Kidney (tissue), 14 donors: Measurements from ENCODE around the gene KLC3. TPM values are rescaled to one million over a fixed set of nuclear protein-coding genes. Genes with fewer than 3 reads are reported as not detected.

Source experiments
- DNase-seq, 5 donors: peaks; one replicate each; pipeline ENCODE4 v3.0.0-alpha.2; 2013 to 2020
- FAIRE-seq: peaks from 2 replicates; lab custom pipeline; 2012; peaks lifted over from hg19 to GRCh38; lab: Jason Lieb, UNC
- H3K27ac ChIP-seq, 2 donors: one replicate each; pipeline ENCODE4 v1.7.0; 2013; ENCODE audit warnings: low read depth in 2 of 2, low read length in 2 of 2, inconsistent platforms in 1 of 2
- H3K27me3 ChIP-seq: one replicate; pipeline ENCODE4 v1.7.1; 2013; ENCODE audit warnings: low read length, inconsistent platforms; ENCODE audit not compliant: control insufficient read depth, insufficient read depth
- H3K36me3 ChIP-seq, 3 donors: one replicate each; pipeline versions ENCODE4 v1.7.0 to v1.7.1; 2013; ENCODE audit warnings: low read length in 3 of 3, control low read depth in 1 of 3, inconsistent platforms in 1 of 3; ENCODE audit not compliant: insufficient read depth in 3 of 3, control insufficient read depth in 2 of 3
- H3K4me1 ChIP-seq, 3 donors: one replicate each; pipeline versions ENCODE4 v1.7.0 to v1.7.1; 2013; ENCODE audit warnings: low read length in 3 of 3, inconsistent platforms in 1 of 3, low read depth in 1 of 3; ENCODE audit not compliant: control insufficient read depth in 2 of 3, insufficient read depth in 2 of 3
- H3K4me3 ChIP-seq, 3 donors: one replicate each; pipeline versions ENCODE4 v1.7.0 to v1.8.1; 2013; ENCODE audit warnings: low read length in 3 of 3, control low read depth in 1 of 3, inconsistent platforms in 1 of 3
- H3K9ac ChIP-seq, 3 donors: one replicate each; pipeline versions ENCODE4 v1.7.0 to v1.7.1; 2013; ENCODE audit warnings: low read length in 3 of 3, control low read depth in 1 of 3, inconsistent platforms in 1 of 3
- H3K9me3 ChIP-seq, 3 donors: one replicate each; pipeline versions ENCODE4 v1.7.0 to v1.7.1; 2013; ENCODE audit warnings: low read length in 3 of 3, control low read depth in 1 of 3, inconsistent platforms in 1 of 3; ENCODE audit not compliant: control insufficient read depth in 2 of 3, insufficient read depth in 1 of 3
- intact Hi-C: fragments of 100-400 bp; cut with DNase I; formaldehyde crosslinking; loops from one replicate; pipeline ENCODE4 v1.11.1; 2022
- polyA plus RNA-seq: library from polyadenylated mRNA; stranded (reverse); fragments of 350-450 nt; fragmentation: Illumina TruSeq; extraction: RNeasy Lipid Tissue Mini Kit (QIAGEN cat#74804); gene quantifications from one replicate; pipeline ENCODE4 v1.2.3, GENCODE V29; 2014; ENCODE audit warnings: low read depth, low replicate concordance; ENCODE audit not compliant: insufficient read depth
- total RNA-seq: library from RNA; stranded (reverse); fragmentation: NEBNext Ultra II Directional; extraction: Animal tissue kit (Norgen Biotek cat#: 25700); gene quantifications from one replicate; pipeline ENCODE4 v1.2.1, GENCODE V29; 2021
- TF ChIP-seq, protein P1 (sequence below): IDR thresholded peaks from 3 replicates; pipeline ENCODE4 v1.5.1; 2012; ENCODE audit warnings: mild to moderate bottlenecking, moderate library complexity, borderline replicate concordance; ENCODE audit not compliant: insufficient read depth; ENCODE audit errors: extremely low read depth
- donor health status: control.
- donor health status: control.
- donor health status: control.
- donor health status: control.
- donor health status: control.
- donor health status: DM: yes; HTN: yes; CAD: no.
- donor health status: Normal renal cell carcinoma (clear cell type).

Gene KLC3
- total and polyA plus RNA-seq, 2 donors from 2014 or later, result 3.3 to 4.5 TPM

- FAIRE-seq, result no peak
- intact Hi-C loops, result no loop called here
- no peak overlapping the region for H3K9ac ChIP-seq
Observed at GRCh38 chr19:45391871-45392665, 51.5 kb downstream of the KLC3 start.

DNA sequence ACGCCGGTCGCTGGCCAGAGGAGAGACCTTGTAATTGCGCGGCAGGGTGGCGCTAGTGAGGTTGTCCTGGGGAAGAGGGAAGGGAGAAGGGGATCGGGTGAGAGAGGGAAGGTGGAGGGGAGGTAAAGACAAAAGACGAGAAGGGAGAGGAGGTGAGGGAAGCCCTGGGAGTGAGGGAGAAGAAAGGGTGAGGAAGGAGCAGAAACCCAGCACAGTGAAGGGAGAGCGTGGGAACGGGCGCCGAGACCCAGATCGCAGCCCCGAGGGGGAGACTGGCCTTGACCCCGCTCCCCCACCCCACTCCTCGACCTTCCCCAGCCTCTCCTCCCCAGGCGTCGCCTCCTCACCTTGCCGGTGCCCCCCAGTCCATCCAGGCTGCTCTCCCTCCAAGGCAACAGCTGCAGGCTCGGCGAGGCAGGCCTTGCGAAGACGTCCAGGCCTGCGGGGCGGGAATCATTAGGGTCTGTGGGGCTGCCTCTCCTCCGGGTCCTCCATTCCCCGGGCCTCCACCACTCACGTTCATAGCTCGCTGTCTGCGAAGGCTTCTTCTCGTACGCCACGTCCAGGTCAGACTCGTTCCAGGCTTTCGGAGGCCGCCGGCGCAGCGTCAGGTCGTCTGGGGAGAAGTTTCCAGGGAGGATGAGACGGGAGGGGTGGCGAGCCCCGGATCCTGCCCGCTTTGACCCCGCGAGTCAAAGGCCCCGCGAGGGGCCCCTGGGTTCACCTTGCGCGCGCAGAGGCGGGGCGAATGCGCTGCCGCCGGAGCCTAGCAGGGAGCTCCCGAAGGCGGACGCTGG is 55.5 kb downstream of the KLC3 start:
- Histone ChIP-seq H3K27ac (no peak overlapping the region), H3K4me1 (peaks cover 0 to 2% (median 0%) of the 10 kb centered on the region in 3 donors), H3K36me3 (no peaks in the 10 kb centered on the region), H3K9me3 (no peaks in the 10 kb centered on the region), H3K27me3 (peaks cover 5% of the 10 kb centered on the region), H3K4me3 (no peak overlapping the region), H3K9ac (no peak overlapping the region)
- FAIRE-seq, result no peak
- DNase-seq, result peak in 1 of 5 donors; percentile 48
- TF ChIP-seq, protein P1, sequence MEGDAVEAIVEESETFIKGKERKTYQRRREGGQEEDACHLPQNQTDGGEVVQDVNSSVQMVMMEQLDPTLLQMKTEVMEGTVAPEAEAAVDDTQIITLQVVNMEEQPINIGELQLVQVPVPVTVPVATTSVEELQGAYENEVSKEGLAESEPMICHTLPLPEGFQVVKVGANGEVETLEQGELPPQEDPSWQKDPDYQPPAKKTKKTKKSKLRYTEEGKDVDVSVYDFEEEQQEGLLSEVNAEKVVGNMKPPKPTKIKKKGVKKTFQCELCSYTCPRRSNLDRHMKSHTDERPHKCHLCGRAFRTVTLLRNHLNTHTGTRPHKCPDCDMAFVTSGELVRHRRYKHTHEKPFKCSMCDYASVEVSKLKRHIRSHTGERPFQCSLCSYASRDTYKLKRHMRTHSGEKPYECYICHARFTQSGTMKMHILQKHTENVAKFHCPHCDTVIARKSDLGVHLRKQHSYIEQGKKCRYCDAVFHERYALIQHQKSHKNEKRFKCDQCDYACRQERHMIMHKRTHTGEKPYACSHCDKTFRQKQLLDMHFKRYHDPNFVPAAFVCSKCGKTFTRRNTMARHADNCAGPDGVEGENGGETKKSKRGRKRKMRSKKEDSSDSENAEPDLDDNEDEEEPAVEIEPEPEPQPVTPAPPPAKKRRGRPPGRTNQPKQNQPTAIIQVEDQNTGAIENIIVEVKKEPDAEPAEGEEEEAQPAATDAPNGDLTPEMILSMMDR, result no peak
- intact Hi-C loops, result no loop called here

More at GRCh38 chr19:45391871-45392665, 51.5 kb downstream of the KLC3 start:
- Histone ChIP-seq H3K27ac (no peak overlapping the region), H3K9me3 (no peaks in the 10 kb centered on the region), H3K4me1 (no peaks in the 10 kb centered on the region), H3K36me3 (no peaks in the 10 kb centered on the region), H3K4me3 (no peak overlapping the region), H3K27me3 (peaks cover 5% of the 10 kb centered on the region)
- DNase-seq, result no peak
- TF ChIP-seq, protein P1, result no peak

DNA sequence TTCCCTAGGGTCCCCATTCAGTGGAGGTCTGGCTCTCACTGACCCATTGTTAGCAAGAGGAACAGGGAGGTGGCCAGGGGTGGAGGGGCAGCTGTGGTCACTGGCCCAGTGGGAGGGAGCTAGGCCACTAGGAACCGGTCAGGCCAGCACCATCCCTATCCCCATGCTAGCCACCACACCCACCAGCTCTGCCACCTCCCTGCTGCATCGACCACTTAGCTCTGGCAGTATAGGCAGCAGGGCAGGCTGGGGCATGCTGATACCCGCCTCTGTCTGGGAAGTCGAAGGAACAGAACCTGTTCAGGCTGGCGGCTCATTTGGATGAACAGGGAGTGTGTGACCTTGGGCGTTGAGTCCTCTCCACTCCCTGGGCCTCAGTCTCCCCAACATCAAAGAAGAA is 59.6 kb downstream of the KLC3 start:
- peak in 1 of 5 donors; percentile 42 for DNase-seq
- FAIRE-seq, result no peak
- intact Hi-C loops, result no loop called here

More for the DNA sequence above, 59.6 kb downstream of the KLC3 start:
- TF ChIP-seq, protein P1, result no peak
- no peak overlapping the region for H3K27ac ChIP-seq
- no peaks in the 10 kb centered on the region for H3K9me3 ChIP-seq
- no peaks in the 10 kb centered on the region for H3K36me3 ChIP-seq
- H3K9ac ChIP-seq, result no peak overlapping the region
- peaks cover 0 to 9% (median 8%) of the 10 kb centered on the region in 3 donors for H3K4me1 ChIP-seq
- H3K27me3 ChIP-seq, result peaks cover 18% of the 10 kb centered on the region
- no peak overlapping the region for H3K4me3 ChIP-seq

Other genes starting within 250 kb of the KLC3 start
- gene PPP1R37, start 247.6 kb upstream of the KLC3 start, total RNA-seq, result 33.0 TPM
- gene PPP1R37, start 247.6 kb upstream of the KLC3 start, polyA plus RNA-seq, result 21.6 TPM
- gene NKPD1, start 179.8 kb upstream of the KLC3 start, total RNA-seq, result 0.09 TPM
- not detected for gene NKPD1, start 179.8 kb upstream of the KLC3 start, polyA plus RNA-seq
- 37.2 TPM for gene TRAPPC6A, start 162.5 kb upstream of the KLC3 start, total RNA-seq
- 123 TPM for gene TRAPPC6A, start 162.5 kb upstream of the KLC3 start, polyA plus RNA-seq
- gene BLOC1S3, start 162.0 kb upstream of the KLC3 start, total RNA-seq, result 13.2 TPM
- gene BLOC1S3, start 162.0 kb upstream of the KLC3 start, polyA plus RNA-seq, result 5.2 TPM
- 19.0 TPM for gene EXOC3L2, start 95.3 kb upstream of the KLC3 start, total RNA-seq
- gene EXOC3L2, start 95.3 kb upstream of the KLC3 start, polyA plus RNA-seq, result 15.4 TPM
- gene MARK4, start 89.5 kb upstream of the KLC3 start, total RNA-seq, result 29.7 TPM
- 13.6 TPM for gene MARK4, start 89.5 kb upstream of the KLC3 start, polyA plus RNA-seq
- not detected for gene CKM, start 17.9 kb upstream of the KLC3 start, total RNA-seq
- 1.3 TPM for gene CKM, start 17.9 kb upstream of the KLC3 start, polyA plus RNA-seq
- gene ERCC2, start 29.8 kb downstream of the KLC3 start, total RNA-seq, result 19.0 TPM
- gene ERCC2, start 29.8 kb downstream of the KLC3 start, polyA plus RNA-seq, result 16.7 TPM
- gene PPP1R13L, start 64.3 kb downstream of the KLC3 start, total RNA-seq, result 32.4 TPM
- gene PPP1R13L, start 64.3 kb downstream of the KLC3 start, polyA plus RNA-seq, result 21.4 TPM
- 3.9 TPM for gene POLR1G, start 65.9 kb downstream of the KLC3 start, total RNA-seq
- 2.4 TPM for gene POLR1G, start 65.9 kb downstream of the KLC3 start, polyA plus RNA-seq
- 60.8 TPM for gene ERCC1, start 83.2 kb downstream of the KLC3 start, total RNA-seq
- 107 TPM for gene ERCC1, start 83.2 kb downstream of the KLC3 start, polyA plus RNA-seq
- gene FOSB, start 127.2 kb downstream of the KLC3 start, total RNA-seq, result 0.98 TPM
- 0.73 TPM for gene FOSB, start 127.2 kb downstream of the KLC3 start, polyA plus RNA-seq
- gene RTN2, start 156.3 kb downstream of the KLC3 start, total RNA-seq, result 7.3 TPM
- 8.2 TPM for gene RTN2, start 156.3 kb downstream of the KLC3 start, polyA plus RNA-seq
- 2.2 TPM for gene PPM1N, start 157.7 kb downstream of the KLC3 start, total RNA-seq
- 0.69 TPM for gene PPM1N, start 157.7 kb downstream of the KLC3 start, polyA plus RNA-seq
- gene VASP, start 166.7 kb downstream of the KLC3 start, total RNA-seq, result 105 TPM
- 36.3 TPM for gene VASP, start 166.7 kb downstream of the KLC3 start, polyA plus RNA-seq
- 19.1 TPM for gene OPA3, start 244.1 kb downstream of the KLC3 start, total RNA-seq
- 8.1 TPM for gene OPA3, start 244.1 kb downstream of the KLC3 start, polyA plus RNA-seq